Stimulated activated CD4-positive, alpha-beta T cell treated with anti-CD3 and anti-CD28 coated beads, Interleukin-1b, Interleukin-23, amount 100 ng/mL, for 1 hour (primary cell): ENCODE results near the gene HTR4.

Source experiments
- DNase-seq, 2 donors: peaks; one replicate each; pipeline ENCODE4 v3.0.0-alpha.2; 2020; ENCODE audit warnings: low read depth in 2 of 2

The HTR4 gene

GRCh38 chr5:148433826-148434225 lies 220.5 kb downstream of the HTR4 start:
- DNase-seq = no peak
